ENCODE results near the gene AIF1L. TPM values are rescaled to one million over a fixed set of nuclear protein-coding genes. Genes with fewer than 3 reads are reported as not detected.
"Not testable (repeated sequence)": the region's sequence is repeated elsewhere in the genome, so short reads cannot be mapped to it uniquely, and the experiment has no call there.

Gene AIF1L
- total RNA-seq, 2 experiments from 2014 or later, result not detected

- intact Hi-C loops (cut with micrococcal nuclease; ENCODE audit: unreplicated experiment), result no loop called here
- Histone ChIP-seq H3K4me3 (ENCODE audit: low read depth, low read length, poor library complexity, severe bottlenecking) (no peak overlapping the region), H3K4me1 (ENCODE audit: insufficient read depth, low read length, poor library complexity, severe bottlenecking) (no peaks in the 10 kb centered on the region), H3K4me2 (ENCODE audit: low read length) (no peak overlapping the region), H3K9me2 (ENCODE audit: insufficient read depth, low read length) (no peaks in the 10 kb centered on the region), H2AFZ (ENCODE audit: low read length) (no peak overlapping the region), H3K27ac (ENCODE audit: low read depth, low read length, poor library complexity, severe bottlenecking) (no peak overlapping the region), H3K9me3 (ENCODE audit: low read length) (no peaks in the 10 kb centered on the region), H4K20me1 (ENCODE audit: insufficient read depth, low read length) (no peaks in the 10 kb centered on the region), H3K36me3 (ENCODE audit: insufficient read depth, low read length) (no peaks in the 10 kb centered on the region), H3K79me2 (ENCODE audit: insufficient read depth, low read depth, low read length) (no peaks in the 10 kb centered on the region)
- ChIA-PET CTCF (ENCODE audit: unreplicated experiment) (no interaction called here), POLR2A (interaction anchor here (1.1 kb wide), 1 partner anchor 18 kb away, joined by 3 read pairs; no protein-coding TSS in a partner anchor)
- DNase-seq (ENCODE audit: low spot score), result no peak
- no TSS peak for BruUV-seq (replicated peaks)
- no peak for TF ChIP-seq EZH2phosphoT487 (IDR thresholded peaks at IDR 0.05; ENCODE audit: borderline replicate concordance, low read depth, low read length)
- TF ChIP-seq, protein P1, sequence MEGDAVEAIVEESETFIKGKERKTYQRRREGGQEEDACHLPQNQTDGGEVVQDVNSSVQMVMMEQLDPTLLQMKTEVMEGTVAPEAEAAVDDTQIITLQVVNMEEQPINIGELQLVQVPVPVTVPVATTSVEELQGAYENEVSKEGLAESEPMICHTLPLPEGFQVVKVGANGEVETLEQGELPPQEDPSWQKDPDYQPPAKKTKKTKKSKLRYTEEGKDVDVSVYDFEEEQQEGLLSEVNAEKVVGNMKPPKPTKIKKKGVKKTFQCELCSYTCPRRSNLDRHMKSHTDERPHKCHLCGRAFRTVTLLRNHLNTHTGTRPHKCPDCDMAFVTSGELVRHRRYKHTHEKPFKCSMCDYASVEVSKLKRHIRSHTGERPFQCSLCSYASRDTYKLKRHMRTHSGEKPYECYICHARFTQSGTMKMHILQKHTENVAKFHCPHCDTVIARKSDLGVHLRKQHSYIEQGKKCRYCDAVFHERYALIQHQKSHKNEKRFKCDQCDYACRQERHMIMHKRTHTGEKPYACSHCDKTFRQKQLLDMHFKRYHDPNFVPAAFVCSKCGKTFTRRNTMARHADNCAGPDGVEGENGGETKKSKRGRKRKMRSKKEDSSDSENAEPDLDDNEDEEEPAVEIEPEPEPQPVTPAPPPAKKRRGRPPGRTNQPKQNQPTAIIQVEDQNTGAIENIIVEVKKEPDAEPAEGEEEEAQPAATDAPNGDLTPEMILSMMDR (conservative IDR thresholded peaks at IDR 0.05; ENCODE audit: low read length), result no peak
Measured at GRCh38 chr9:131112374-131113154, 16.2 kb downstream of the AIF1L start.

GRCh38 chr9:131113655-131114054 lies 17.3 kb downstream of the AIF1L start:
- no peaks in the 10 kb centered on the region for H3K79me2 ChIP-seq (ENCODE audit: insufficient read depth, low read depth, low read length)
- TF ChIP-seq EZH2phosphoT487 (IDR thresholded peaks at IDR 0.05; ENCODE audit: borderline replicate concordance, low read depth, low read length), result no peak
- TF ChIP-seq, protein P1 (conservative IDR thresholded peaks at IDR 0.05; ENCODE audit: low read length), result no peak
- ChIA-PET CTCF (ENCODE audit: unreplicated experiment) (no interaction called here), POLR2A (interaction anchor here (0.6 to 0.7 kb wide), 2 partner anchors 44 to 644 kb away, joined by 4 to 5 read pairs; no protein-coding TSS in a partner anchor)
- H3K36me3 ChIP-seq (ENCODE audit: insufficient read depth, low read length), result no peaks in the 10 kb centered on the region
- H3K9me3 ChIP-seq (ENCODE audit: low read length), result no peaks in the 10 kb centered on the region
- BruUV-seq (replicated peaks), result no TSS peak
- H4K20me1 ChIP-seq (ENCODE audit: insufficient read depth, low read length), result no peaks in the 10 kb centered on the region
- H3K4me3 ChIP-seq (ENCODE audit: low read depth, low read length, poor library complexity, severe bottlenecking), result no peak overlapping the region
- no peak for DNase-seq (ENCODE audit: low spot score)
- intact Hi-C loops (cut with micrococcal nuclease; ENCODE audit: unreplicated experiment), result no loop called here
- H3K4me2 ChIP-seq (ENCODE audit: low read length), result no peak overlapping the region
- H3K27ac ChIP-seq (ENCODE audit: low read depth, low read length, poor library complexity, severe bottlenecking), result no peak overlapping the region
- no peak overlapping the region for H2AFZ ChIP-seq (ENCODE audit: low read length)
- no peaks in the 10 kb centered on the region for H3K4me1 ChIP-seq (ENCODE audit: insufficient read depth, low read length, poor library complexity, severe bottlenecking)
- H3K9me2 ChIP-seq (ENCODE audit: insufficient read depth, low read length), result no peaks in the 10 kb centered on the region

DNA sequence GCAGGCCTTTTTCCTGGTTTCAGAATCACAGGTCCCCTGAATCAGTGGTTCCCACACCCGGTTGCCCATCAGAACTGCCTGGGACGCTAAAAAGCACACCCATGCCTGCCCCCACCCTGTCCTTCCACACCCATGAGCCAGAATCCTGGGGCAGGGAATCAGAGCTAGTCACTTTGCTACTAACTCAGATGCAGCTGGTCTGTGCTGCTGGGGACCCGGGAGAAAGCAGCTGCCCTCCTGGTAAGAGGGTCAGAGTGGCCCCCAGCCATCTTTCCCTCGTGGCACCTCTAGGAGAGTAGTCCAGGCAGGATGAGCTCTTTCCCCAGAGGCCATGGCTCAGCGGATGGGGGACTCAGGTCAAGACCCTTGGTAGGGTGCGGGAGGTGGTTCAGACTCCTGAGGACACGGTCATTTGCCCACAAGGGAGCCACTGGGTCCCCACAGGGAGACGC lies 17.8 kb downstream of the AIF1L start:
- no TSS peak for BruUV-seq (replicated peaks)
- Histone ChIP-seq H3K4me1 (ENCODE audit: insufficient read depth, low read length, poor library complexity, severe bottlenecking) (no peaks in the 10 kb centered on the region), H2AFZ (ENCODE audit: low read length) (no peak overlapping the region), H3K79me2 (ENCODE audit: insufficient read depth, low read depth, low read length) (no peaks in the 10 kb centered on the region), H4K20me1 (ENCODE audit: insufficient read depth, low read length) (no peaks in the 10 kb centered on the region), H3K4me2 (ENCODE audit: low read length) (no peak overlapping the region), H3K9me3 (ENCODE audit: low read length) (no peaks in the 10 kb centered on the region), H3K27ac (ENCODE audit: low read depth, low read length, poor library complexity, severe bottlenecking) (no peak overlapping the region), H3K36me3 (ENCODE audit: insufficient read depth, low read length) (no peaks in the 10 kb centered on the region), H3K9me2 (ENCODE audit: insufficient read depth, low read length) (no peaks in the 10 kb centered on the region), H3K4me3 (ENCODE audit: low read depth, low read length, poor library complexity, severe bottlenecking) (no peak overlapping the region)
- DNase-seq (ENCODE audit: low spot score), result no peak
- CTCF ChIA-PET (ENCODE audit: unreplicated experiment), result no interaction called here
- POLR2A ChIA-PET, result interaction anchor here (0.7 kb wide), 1 partner anchor 45 kb away, joined by 5 read pairs; no protein-coding TSS in a partner anchor
- intact Hi-C loops (cut with micrococcal nuclease; ENCODE audit: unreplicated experiment), result no loop called here
- TF ChIP-seq, protein P1 (conservative IDR thresholded peaks at IDR 0.05; ENCODE audit: low read length), result no peak
- no peak for TF ChIP-seq EZH2phosphoT487 (IDR thresholded peaks at IDR 0.05; ENCODE audit: borderline replicate concordance, low read depth, low read length)

GRCh38 chr9:131115360-131115742 lies 19.0 kb downstream of the AIF1L start:
- DNase-seq (ENCODE audit: low spot score); H2AFZ ChIP-seq (ENCODE audit: low read length); H3K4me1 ChIP-seq (ENCODE audit: insufficient read depth, low read length, poor library complexity, severe bottlenecking); H3K4me2 ChIP-seq (ENCODE audit: low read length); H3K9me2 ChIP-seq (ENCODE audit: insufficient read depth, low read length); H3K36me3 ChIP-seq (ENCODE audit: insufficient read depth, low read length); H3K79me2 ChIP-seq (ENCODE audit: insufficient read depth, low read depth, low read length); CTCF ChIA-PET (ENCODE audit: unreplicated experiment); intact Hi-C loops (cut with micrococcal nuclease; ENCODE audit: unreplicated experiment); H4K20me1 ChIP-seq (ENCODE audit: insufficient read depth, low read length); H3K4me3 ChIP-seq (ENCODE audit: low read depth, low read length, poor library complexity, severe bottlenecking); POLR2A ChIA-PET; H3K27ac ChIP-seq (ENCODE audit: low read depth, low read length, poor library complexity, severe bottlenecking); BruUV-seq (replicated peaks); H3K9me3 ChIP-seq (ENCODE audit: low read length): not testable (repeated sequence)

Measured in OCI-LY7 (cell line).